ENCODE data around the gene HOXB7.
A peak's percentile ranks its signal among the peaks of the same experiment; 100 is the strongest.

HOXB7 gene

GRCh38 chr17:48594538-48595277 lies 16.1 kb downstream of the HOXB7 start:
- DNase-seq: no peak

GRCh38 chr17:48593840-48594537 lies 16.8 kb downstream of the HOXB7 start:
- DNase-seq: peak; percentile 58

- DNase-seq: no peak
Measured at GRCh38 chr17:48593126-48593829, 17.5 kb downstream of the HOXB7 start, which contains the start of gene HOXB5. TSS of gene HOXB5 (minus strand) at chr17:48593779. CDS start at chr17:48593682, 97 bp downstream.

GRCh38 chr17:48592577-48592976 lies 18.2 kb downstream of the HOXB7 start:
- DNase-seq: no peak

GRCh38 chr17:48592057-48592514 lies 18.7 kb downstream of the HOXB7 start:
- DNase-seq: no peak

- no peak for DNase-seq
Measured at GRCh38 chr17:48591255-48592056, 19.4 kb downstream of the HOXB7 start.

- no peak for DNase-seq
Measured at GRCh38 chr17:48590607-48591161, 20.1 kb downstream of the HOXB7 start.

GRCh38 chr17:48589831-48590606 lies 20.8 kb downstream of the HOXB7 start, which contains the start of gene HOXB3:
TSS of gene HOXB3 (minus strand) at chr17:48590241. CDS start at chr17:48552474, 37,767 bp downstream.
- no peak for DNase-seq

GRCh38 chr17:48589060-48589830 lies 21.6 kb downstream of the HOXB7 start:
- no peak for DNase-seq

GRCh38 chr17:48588528-48588927 lies 22.3 kb downstream of the HOXB7 start:
- no peak for DNase-seq

- no peak for DNase-seq
Measured at GRCh38 chr17:48588074-48588415, 22.8 kb downstream of the HOXB7 start.

- DNase-seq: no peak
Measured at GRCh38 chr17:48587276-48588073, 23.3 kb downstream of the HOXB7 start.

- peak; percentile 30 for DNase-seq
Measured at GRCh38 chr17:48586355-48587258, 24.2 kb downstream of the HOXB7 start.

- no peak for DNase-seq
Measured at GRCh38 chr17:48584223-48584741, 26.5 kb downstream of the HOXB7 start.

GRCh38 chr17:48583708-48584222 lies 27.1 kb downstream of the HOXB7 start:
- DNase-seq: no peak

GRCh38 chr17:48582750-48583069 lies 28.1 kb downstream of the HOXB7 start:
- DNase-seq: no peak

- no peak for DNase-seq
Measured at GRCh38 chr17:48579760-48580554, 30.9 kb downstream of the HOXB7 start.

- no peak for DNase-seq
Measured at GRCh38 chr17:48579471-48579759, 31.4 kb downstream of the HOXB7 start.

Measured in activated gamma-delta T cell (primary cell).